Type B pancreatic cell (in vitro differentiated cells): ENCODE measurements around the gene RUSF1. TPM values are rescaled to one million over a fixed set of nuclear protein-coding genes. Genes with fewer than 3 reads are reported as not detected.
A peak's percentile ranks its signal among the peaks of the same experiment; 100 is the strongest.

Experiments
- DNase-seq: peaks from one replicate; pipeline ENCODE4 v3.0.0; 2021; ENCODE audit warnings: mixed read lengths; ENCODE audit not compliant: unreplicated experiment; ENCODE audit errors: extremely low spot score
- H3K27ac Mint-ChIP-seq: 2 replicates; pipeline ENCODE4 v1.8.0; 2021; ENCODE audit warnings: mild to moderate bottlenecking, mixed read lengths
- H3K27me3 Mint-ChIP-seq: 2 replicates; pipeline ENCODE4 v1.8.0; 2021; ENCODE audit warnings: mixed read lengths
- H3K36me3 Mint-ChIP-seq: 2 replicates; pipeline ENCODE4 v1.8.0; 2021; ENCODE audit warnings: mixed read lengths
- H3K4me1 Mint-ChIP-seq: one replicate; pipeline ENCODE4 v1.8.0; 2021; ENCODE audit warnings: mixed read lengths; ENCODE audit not compliant: unreplicated experiment
- H3K4me3 Mint-ChIP-seq: 2 replicates; pipeline ENCODE4 v1.8.0; 2021; ENCODE audit warnings: mild to moderate bottlenecking, mixed read lengths
- H3K9me3 Mint-ChIP-seq: 2 replicates; pipeline ENCODE4 v1.8.0; 2021; ENCODE audit warnings: mixed read lengths
- CTCF ChIP-seq: fragments of 200-600 bp; sonication (generic); conservative IDR thresholded peaks from 2 replicates; pipeline ENCODE4 v1.5.0; 2021; ENCODE audit warnings: antibody characterized with exemption, mild to moderate bottlenecking
- total RNA-seq: library from RNA; stranded (reverse); gene quantifications from 2 replicates; pipeline ENCODE4 v1.2.1, GENCODE V29; 2021; ENCODE audit warnings: low replicate concordance

The RUSF1 gene
- total RNA-seq, 1 donor from 2014 or later, result 78.2 TPM

- Mint-ChIP-seq H3K27ac (no peak overlapping the region), H3K4me1 (peaks cover 5% of the 10 kb centered on the region), H3K4me3 (peak overlapping the region; percentile 2), H3K36me3 (no peaks in the 10 kb centered on the region), H3K27me3 (peaks cover 8% of the 10 kb centered on the region), H3K9me3 (no peaks in the 10 kb centered on the region)
- no peak for TF ChIP-seq CTCF
- no peak for DNase-seq
These were observed 67.5 kb downstream of the RUSF1 start for GRCh38 chr16:31440516-31441184.

- no peak for TF ChIP-seq CTCF
- Mint-ChIP-seq H3K27me3 (peaks cover 3% of the 10 kb centered on the region), H3K4me1 (peaks cover 5% of the 10 kb centered on the region), H3K9me3 (no peaks in the 10 kb centered on the region), H3K4me3 (no peak overlapping the region), H3K27ac (no peak overlapping the region), H3K36me3 (no peaks in the 10 kb centered on the region)
- DNase-seq, result no peak
These were observed 68.7 kb downstream of the RUSF1 start for GRCh38 chr16:31439519-31439918.

Other genes starting within 250 kb of the RUSF1 start
- 0.36 TPM in 1 of 2 replicates, not detected in the other for gene ITGAM, start 248.4 kb downstream of the RUSF1 start, total RNA-seq
- not detected in 2 replicates for gene ITGAX, start 153.2 kb downstream of the RUSF1 start, total RNA-seq
- gene ITGAD, start 115.1 kb downstream of the RUSF1 start, total RNA-seq, result not detected in 2 replicates
- not detected in 2 replicates for gene COX6A2, start 80.0 kb downstream of the RUSF1 start, total RNA-seq
- 1.2 and 1.9 TPM in 2 replicates for gene ZNF843, start 65.6 kb downstream of the RUSF1 start, total RNA-seq
- 9.4 and 11.1 TPM in 2 replicates for gene ARMC5, start 48.9 kb downstream of the RUSF1 start, total RNA-seq
- gene TGFB1I1, start 36.2 kb downstream of the RUSF1 start, total RNA-seq, result 5.0 and 25.6 TPM in 2 replicates
- gene SLC5A2, start 25.3 kb downstream of the RUSF1 start, total RNA-seq, result 0.41 TPM in 1 of 2 replicates, not detected in the other
- gene AHSP, start 19.5 kb upstream of the RUSF1 start, total RNA-seq, result not detected in 2 replicates